Activated naive CD4-positive, alpha-beta T cell treated with Interleukin-2 at 50 U/mL for 16 hours (primary cell): ENCODE measurements around the gene IL20.
A peak's percentile ranks its signal among the peaks of the same experiment; 100 is the strongest.

Experiments
- DNase-seq: peaks from one replicate; pipeline ENCODE4 v3.0.0-alpha.2; 2020

Gene IL20

GRCh38 chr1:206864939-206865671, at the start of gene IL20:
IL20 (plus strand) TSS chr1:206865623; CDS start chr1:206865853, 230 bp downstream.
- peak; percentile 84 for DNase-seq

- peak; percentile 22 for DNase-seq
Observed at GRCh38 chr1:206816390-206817287, 48.8 kb upstream of the IL20 start.

DNA sequence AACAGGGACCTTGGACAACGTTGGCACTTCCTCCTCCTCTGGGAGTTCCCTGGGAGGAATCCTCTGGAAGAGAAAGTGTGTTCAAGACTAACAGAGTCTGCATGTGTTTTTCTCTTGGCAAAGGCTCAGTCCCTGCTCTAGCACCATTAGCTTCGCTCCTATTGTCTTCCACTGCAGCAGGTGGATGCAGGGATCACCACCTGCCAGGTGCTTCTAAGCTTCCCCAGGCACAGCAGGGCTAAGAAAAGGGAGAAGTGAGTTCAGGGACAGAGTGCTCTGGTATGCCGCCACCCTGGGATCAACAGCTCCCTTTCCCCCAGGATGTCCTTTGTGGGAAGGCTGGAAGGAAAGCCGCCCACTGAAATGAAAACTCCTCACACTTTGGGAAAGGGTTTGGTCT, 43.9 kb upstream of the IL20 start:
- DNase-seq: no peak

DNA sequence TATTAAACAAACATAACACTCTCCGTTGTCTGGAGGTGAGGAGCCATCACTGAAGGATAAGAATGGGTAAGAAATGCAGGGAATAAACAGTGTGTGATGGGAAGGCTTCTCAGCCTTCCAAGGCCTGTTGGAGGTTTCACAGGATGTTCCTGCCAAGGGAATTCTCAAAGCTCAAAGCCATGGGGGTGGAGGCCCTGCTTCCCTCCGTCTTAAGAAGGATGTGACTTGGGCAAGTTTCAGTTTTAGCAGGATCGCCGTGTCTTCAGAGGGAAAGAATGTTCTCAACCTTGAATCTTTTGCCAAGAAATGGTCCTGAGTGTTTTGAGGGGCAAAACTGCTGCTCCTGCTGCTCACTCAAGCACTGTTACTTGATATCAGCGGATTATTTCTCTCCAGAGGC, 41.7 kb upstream of the IL20 start:
- DNase-seq: no peak

DNA sequence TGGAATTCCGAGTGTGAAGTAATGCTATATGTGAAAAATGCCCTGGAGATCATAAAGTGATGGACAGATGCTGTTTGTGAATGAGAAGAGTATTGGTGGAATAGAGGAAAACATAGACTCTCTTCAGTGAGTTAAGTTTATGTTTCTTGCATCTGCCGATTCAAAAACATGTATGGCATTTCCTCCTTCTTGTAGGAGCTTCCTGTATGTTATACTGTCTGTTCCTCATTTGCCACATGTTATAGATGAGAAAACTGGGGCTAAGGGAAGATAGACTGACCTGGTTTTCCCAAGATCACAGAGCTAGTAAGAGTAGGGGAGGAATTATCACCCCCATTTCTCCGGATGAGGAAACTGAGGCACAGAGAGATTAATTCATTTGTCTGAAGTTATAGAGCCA, 41.1 kb upstream of the IL20 start:
- DNase-seq: no peak

DNA sequence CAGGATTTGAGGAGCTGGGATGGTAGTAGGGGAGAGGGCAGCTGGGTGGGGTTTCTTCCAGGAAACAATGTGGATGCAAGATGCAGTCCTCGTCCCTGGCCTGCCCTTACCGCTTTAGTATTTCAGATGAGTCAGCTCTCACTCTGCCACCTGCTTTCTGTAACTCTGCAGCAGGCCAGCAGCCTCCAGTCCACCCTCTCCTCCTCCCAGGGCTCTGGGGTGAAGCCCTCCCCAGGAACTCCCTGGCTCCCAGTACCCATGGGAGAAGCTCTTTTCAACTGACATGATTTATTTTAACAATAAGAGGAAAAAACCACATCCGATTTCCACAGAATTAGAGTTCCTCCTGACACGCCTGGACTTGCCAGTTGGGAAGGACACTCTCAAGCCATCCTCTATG, 39.0 kb upstream of the IL20 start:
- no peak for DNase-seq

GRCh38 chr1:206828061-206828460, 37.4 kb upstream of the IL20 start:
- DNase-seq: no peak

DNA sequence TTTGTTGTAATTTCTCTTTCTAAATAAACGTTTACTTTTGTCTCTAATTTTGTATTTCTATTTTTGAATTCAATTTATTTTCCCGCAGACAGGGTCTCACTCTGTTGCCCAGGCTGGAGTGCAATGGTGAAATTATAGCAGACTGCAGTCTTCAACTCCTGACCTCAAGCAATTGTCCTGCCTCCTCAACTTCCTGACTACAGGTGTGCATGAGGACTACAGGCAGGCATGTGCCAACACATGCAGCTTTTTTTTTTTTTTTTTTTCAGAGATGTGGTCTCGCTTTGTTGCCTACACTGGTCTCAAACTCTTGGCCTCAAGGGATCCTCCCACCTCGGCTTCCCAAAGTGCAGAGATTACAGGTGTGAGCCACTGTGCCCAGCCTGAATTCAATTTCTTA, 36.7 kb upstream of the IL20 start:
- no peak for DNase-seq

DNA sequence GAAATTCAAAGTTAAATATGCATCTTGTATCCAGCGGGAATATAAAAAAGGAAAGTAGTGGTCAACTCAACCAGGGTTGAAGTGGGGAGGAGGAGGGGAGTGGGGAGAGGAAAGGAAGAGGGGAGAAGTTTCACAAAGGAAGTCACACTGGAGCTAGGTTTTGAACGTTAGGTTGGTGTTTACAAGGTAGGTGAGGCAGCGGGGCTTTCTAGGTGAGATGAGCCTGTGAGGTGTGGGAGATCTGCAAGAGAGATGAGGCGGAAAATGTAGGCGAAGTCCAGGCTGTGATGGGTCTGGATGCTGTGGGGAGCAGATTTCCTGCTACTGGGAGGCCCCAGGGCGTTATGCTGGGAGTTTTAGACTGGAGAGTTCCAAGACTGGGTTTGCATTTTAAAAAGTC, 36.1 kb upstream of the IL20 start:
- DNase-seq: no peak

- no peak for DNase-seq
Observed at GRCh38 chr1:206829875-206830274, 35.5 kb upstream of the IL20 start.

GRCh38 chr1:206831650-206832049, 33.8 kb upstream of the IL20 start:
- no peak for DNase-seq

GRCh38 chr1:206832352-206832880, 33.0 kb upstream of the IL20 start:
- DNase-seq: no peak

DNA sequence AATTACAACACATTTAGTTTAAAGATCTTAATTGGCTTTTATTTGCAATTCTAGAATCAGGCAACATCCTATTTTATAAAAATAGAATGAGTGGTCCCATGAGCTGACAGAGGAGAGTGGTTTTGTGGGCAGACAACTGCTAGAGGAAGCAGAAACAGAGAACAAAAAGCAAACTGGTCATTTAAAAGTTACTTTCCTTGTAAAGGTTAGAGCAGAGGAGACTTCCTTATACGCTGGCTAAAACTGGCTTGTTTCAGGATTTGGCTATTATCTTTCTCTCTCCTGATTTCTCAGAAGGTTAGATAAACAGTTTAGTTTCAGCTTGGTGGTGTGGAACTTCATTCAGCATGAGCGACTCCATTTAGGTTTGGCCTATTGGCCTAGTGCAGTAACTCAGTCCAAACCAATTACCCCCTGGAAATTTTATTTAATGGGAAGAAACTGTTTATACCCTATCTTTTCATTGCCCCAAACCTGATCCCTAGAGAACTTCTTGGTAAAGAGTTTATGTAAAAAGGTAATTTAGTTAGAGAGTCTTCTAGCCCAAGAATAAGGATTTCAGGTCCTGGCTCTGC, 32.2 kb upstream of the IL20 start:
- DNase-seq: no peak

GRCh38 chr1:206833801-206834200, 31.6 kb upstream of the IL20 start:
- DNase-seq: no peak

DNA sequence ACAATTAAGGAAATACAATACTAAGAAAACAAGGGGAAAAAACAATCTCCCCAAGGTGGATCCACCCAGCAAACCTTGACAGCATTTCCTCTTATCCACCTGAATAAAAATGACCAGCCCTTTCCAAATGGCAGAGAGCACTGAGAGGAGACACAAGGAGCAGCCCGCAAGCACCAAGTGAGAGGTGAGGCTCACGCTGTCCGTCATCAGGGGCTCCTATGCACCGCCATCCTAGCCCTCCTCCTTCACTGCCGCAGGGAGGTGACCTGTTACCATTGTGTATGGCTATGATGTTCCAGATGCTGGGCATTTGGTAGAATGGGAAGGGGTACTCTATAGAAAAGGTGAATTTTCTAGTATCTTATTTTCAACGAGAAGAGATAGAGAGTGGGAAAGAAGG, 31.2 kb upstream of the IL20 start:
- no peak for DNase-seq

DNA sequence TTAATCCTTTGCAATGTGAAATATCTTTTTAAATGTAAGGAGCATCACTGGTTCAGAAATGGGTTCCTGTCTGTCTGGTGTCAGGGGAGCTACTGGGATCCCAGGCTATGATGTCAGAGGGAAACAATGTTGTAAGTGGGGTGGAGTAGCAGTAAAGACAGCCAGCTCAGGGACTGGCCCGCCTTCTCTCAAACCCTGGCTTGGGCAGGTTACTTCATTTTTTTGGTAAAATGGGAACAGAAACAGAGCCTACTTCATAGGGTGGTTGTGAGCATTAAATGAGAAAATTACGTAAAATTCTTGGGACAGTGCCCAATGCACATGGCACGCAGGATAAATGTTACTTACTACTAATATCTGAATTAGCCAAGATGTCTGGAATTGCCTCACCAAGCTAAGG, 30.7 kb upstream of the IL20 start:
- no peak for DNase-seq

GRCh38 chr1:206835186-206835585, 30.2 kb upstream of the IL20 start:
- no peak for DNase-seq

- no peak for DNase-seq
Observed at GRCh38 chr1:206836111-206836510, 29.3 kb upstream of the IL20 start.

DNA sequence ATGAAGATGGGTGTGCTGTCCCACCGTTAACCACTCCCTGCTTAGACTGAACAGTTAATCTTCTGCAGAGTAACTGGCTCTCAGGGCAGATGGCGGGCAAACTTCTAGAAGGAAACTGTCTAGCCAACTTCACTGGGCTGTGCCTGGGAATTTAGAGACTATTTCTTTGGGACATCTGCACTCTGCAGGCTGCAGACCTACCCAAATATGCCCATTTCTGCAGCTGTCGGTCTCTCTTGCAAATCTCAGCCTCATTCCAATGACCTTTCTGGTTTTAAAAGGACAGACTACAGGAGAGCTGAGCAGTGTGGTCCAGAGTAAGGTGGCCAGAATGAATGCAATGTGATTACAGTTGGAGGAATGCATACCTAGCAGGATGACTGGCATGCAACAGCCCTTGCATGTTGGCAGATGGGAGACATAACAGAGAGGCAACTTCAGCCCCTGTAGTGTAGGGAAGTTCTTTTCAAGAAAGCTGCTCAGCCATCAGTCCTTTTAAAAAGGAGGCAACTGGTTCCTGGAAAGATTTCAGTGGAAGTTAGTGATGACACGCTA, 26.3 kb upstream of the IL20 start:
- no peak for DNase-seq

DNA sequence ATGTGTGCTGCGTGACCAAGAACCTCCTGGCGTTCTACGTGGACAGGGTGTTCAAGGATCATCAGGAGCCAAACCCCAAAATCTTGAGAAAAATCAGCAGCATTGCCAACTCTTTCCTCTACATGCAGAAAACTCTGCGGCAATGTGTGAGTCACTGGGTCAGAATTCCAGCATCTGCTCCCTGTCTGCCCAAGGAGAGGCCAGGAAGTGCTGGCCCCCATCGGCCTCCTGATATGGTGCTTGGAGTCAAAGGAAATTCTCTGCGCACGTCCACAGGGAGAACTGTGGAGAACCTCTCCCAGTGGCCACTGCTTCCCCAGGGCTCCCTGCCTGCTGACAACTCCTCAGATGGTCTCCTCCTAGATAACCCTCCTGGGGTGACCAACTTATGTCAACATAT, 25.6 kb upstream of the IL20 start:
- DNase-seq: no peak

DNA sequence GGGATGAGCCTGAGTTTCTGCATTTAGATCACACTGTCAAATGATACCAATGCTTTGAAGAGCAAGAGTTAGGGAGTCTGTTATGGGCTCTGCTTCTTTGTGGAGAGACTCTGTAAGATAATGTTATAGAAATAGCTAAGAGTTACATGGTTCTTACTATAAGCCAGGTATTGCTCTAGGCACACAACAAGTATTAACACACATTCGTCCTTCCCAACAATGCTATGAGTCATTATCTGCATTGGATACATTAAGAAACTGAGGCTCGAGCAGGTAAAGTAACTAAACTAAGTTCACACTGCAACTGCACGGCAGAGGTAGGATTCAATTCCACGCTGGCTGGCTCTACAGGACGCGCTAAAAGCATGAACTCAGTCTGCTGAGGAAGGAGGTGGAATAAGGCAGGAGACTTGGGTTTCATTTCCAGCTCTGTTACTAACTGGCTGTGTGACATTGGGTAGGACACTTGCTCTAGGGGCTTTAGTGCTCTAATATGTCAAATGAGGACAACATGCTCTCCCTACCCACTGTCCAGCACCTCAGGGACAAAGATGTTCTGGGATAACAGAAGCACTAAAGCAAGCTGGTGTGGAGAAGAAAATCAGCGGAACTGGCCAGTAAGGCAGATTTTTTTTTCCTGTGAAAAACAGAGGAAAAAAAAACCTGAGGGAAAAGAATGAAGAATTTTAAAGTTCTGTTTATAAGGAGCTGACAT, 23.7 kb upstream of the IL20 start:
- no peak for DNase-seq

GRCh38 chr1:206842854-206843253, 22.6 kb upstream of the IL20 start:
- DNase-seq: no peak

GRCh38 chr1:206843626-206844025, 21.8 kb upstream of the IL20 start:
- DNase-seq: no peak
